AG09309 (cell line): ENCODE data around the gene EHD4.

Experiments
- DNase-seq: peaks from one replicate; pipeline ENCODE4 v3.0.0-alpha.2; 2010; ENCODE audit warnings: low read depth
- H3K4me3 ChIP-seq: 2 replicates; pipeline ENCODE4 v1.5.1; 2011; ENCODE audit warnings: mild to moderate bottlenecking, low read depth, low read length, moderate library complexity; ENCODE audit not compliant: control insufficient read depth
- CTCF ChIP-seq: IDR thresholded peaks from 2 replicates; pipeline ENCODE4 v1.5.1; 2011; ENCODE audit warnings: mild to moderate bottlenecking, low read depth, low read length, inconsistent platforms; ENCODE audit not compliant: insufficient read depth, control insufficient read depth; ENCODE audit errors: missing control alignments

The EHD4 gene

DNA sequence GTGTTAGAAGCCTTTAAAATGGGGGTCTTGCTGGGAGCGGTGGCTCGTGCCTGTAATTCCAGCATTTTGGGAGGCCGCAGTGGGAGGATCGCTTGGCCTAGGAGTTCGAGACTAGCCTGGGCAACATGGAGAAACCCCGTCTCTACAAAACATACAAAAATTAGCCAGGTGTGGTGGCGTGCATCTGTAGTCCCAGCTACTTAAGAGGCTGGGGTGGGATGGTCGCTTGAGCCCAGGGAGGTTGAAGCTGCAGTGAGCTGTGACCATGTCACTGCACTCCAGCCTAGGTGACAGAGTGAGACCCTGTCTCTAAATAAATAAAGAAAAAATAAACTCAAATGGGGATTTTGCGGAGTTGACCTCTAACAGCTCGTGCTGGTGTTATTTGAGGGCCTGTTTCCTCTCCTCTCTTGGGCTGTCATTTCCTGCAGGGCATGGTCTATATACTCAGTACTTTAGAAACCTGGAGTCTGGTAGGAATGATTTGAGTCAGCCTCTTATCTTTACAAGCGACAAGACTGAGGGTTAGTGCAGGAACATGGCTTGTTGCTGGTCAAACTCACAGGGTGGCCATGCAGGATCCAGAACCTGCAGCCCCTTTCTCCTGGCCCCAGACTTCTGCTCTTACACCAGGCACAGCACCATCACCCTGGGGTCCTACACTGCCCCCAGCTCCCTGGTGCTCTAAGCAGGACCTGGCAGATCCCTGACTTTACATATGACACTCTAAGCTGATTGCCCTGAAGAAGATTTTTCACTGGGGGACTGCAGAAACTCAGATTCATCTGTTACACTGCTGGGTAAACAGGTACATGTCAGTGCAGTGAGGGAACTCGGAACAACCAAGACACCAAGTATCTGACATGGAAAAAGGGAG, 15.1 kb downstream of the EHD4 start:
- no peak overlapping the region for H3K4me3 ChIP-seq
- TF ChIP-seq CTCF, result no peak
- DNase-seq, result no peak

- DNase-seq, result no peak
- no peak overlapping the region for H3K4me3 ChIP-seq
- TF ChIP-seq CTCF, result no peak
Observed at GRCh38 chr15:41955807-41956525, 16.4 kb downstream of the EHD4 start.

DNA sequence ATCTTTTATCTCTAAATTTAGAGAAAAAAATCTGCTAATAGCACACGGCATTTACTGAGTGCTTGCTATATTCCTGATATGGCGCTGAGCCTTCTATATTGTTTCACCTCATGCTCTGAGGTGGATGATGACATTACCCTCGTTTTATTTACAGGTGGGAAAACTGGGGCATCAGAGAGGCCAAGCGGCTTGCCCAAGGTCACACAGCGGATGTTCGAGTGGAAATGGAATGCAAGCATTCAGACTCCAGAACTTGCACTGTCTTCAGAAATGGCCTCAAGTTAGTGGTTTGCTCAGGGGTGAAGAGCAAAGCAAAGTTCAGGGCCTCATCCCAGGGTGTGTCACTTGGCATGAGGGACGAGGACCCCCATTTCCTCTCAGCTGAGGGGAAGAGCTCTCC, 17.3 kb downstream of the EHD4 start:
- DNase-seq, result no peak
- no peak overlapping the region for H3K4me3 ChIP-seq
- TF ChIP-seq CTCF, result no peak

DNA sequence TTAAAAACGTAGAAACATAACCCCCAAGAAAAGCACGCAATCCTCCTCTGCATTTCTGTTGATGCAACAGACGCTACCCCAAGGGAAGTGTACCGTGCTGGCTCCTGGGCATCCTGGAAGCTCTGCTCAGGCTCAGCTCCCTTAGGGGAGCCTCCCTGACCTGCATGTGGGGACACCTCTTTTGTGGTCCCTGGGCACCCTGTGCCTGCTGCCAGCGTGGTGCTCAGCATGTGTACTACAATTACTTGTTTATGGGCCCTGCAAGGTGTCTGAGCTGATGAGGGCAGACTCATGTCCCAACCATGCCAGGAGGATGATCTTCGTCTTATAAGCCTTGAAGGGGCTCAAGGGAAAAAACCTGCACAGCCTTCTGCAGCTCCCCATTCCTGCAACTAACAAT, 18.3 kb downstream of the EHD4 start:
- no peak overlapping the region for H3K4me3 ChIP-seq
- no peak for TF ChIP-seq CTCF
- DNase-seq, result no peak

- no peak for DNase-seq
- H3K4me3 ChIP-seq, result no peak overlapping the region
- no peak for TF ChIP-seq CTCF
Observed at GRCh38 chr15:41952013-41952563, 20.3 kb downstream of the EHD4 start.

DNA sequence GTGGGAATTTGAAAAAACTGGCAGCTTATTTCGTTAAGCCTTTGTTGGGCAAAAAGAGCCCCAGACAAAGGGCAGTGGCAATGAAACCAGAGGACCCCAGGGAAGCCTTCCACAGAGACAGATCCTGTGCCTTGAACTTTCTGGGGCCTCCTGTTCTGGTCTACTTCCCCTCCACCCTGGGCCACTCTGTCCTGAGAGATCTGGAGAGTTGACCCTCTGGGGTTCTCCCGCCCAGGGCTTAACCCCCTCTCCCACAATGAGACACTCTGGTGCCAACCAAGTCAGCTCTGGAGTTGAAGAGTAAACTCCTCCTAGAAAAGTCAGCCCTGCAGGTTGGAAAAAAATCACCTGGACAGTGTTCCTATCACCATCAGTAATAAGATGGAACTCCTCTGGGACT, 20.8 kb downstream of the EHD4 start:
- H3K4me3 ChIP-seq, result no peak overlapping the region
- no peak for DNase-seq
- no peak for TF ChIP-seq CTCF
